CD4-positive, alpha-beta T cell treated with Interleukin-2 at 100 ng/mL for 4 hours (primary cell): ENCODE measurements around the gene SIRPB1.
"Not testable (repeated sequence)": the region's sequence is repeated elsewhere in the genome, so short reads cannot be mapped to it uniquely, and the experiment has no call there.

Source experiments
- DNase-seq: peaks from one replicate; pipeline ENCODE4 v3.0.0-alpha.2; 2020; ENCODE audit warnings: low spot score

Gene SIRPB1

DNA sequence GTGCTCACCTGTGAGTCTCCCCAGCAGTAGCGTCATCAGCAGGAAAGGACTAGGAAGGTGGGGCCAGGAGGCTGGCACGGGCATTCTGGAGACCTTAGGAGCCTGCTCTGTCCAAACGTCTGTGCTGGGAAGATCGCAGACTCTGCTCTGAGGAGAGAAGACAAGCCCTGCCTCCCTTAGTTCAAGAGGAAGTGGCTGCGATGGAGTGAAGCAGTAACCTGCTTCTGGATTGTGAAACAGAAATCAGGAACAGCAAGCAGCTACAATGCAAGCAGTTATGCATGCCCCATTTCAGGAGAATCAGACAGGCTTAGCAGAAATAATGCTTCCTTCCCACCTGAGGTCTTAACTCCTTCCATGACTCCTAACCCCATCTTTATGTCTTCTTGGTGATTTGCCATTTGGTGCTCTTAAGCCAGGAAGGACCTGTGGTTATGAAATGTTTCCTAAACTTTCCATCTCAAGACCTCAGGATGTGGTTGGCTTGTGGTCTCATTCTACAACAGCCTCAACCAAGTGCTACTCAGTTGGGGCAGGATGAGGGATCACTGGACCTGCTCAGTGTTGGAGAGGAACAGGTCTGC lies at the start of gene SIRPB1:
TSS of gene SIRPB1 (minus strand) at position 149 of the 584 bp plus-strand sequence. CDS start at position 84, 65 bp downstream.
- peak; percentile 12 for DNase-seq

DNA sequence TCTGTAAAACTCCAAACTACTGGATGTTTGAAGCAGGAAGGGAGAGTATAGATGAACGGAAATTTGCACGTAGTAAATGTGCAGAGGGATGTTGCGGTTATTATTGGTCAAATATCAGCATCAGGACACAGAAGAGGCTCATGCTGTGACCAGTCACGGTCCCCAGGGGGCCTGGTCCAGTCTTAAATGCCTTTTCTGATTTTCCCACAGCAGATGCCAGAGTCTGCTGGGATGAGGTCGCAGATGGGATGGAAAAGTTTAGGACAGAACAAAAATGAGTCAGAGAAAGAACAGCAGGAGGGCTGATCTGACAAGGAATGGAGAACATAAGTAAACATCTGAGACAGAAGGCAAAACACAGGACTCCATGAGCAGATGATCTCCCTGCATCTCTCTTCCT lies 49.5 kb upstream of the SIRPB1 start:
- no peak for DNase-seq

DNA sequence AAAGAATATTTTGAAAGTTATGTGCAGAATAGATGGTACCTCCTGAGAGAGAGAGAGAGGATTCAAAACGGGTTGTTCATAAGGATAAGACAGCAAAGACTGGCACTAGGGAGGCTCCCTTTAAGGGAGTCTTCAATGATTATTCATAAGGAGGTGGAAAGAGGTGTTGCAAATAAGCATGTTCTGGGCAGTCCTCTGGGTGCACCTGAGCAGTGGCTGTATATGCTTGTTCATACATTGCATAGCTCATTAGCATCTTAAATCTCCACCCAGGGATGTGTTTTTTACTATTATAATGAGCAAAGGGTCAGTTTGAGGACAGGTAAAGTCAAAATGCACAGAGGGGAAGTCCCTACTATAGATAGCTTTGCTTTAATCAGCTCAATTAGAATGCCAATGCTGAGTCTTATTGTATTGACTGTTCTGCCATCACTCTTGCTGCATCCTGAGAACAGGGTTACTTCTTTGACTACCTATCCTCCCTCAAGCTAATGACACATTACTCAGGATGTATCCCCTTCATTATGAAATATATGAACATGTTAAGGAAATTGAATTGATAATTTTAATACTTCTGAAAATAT lies 47.8 kb upstream of the SIRPB1 start:
- no peak for DNase-seq

DNA sequence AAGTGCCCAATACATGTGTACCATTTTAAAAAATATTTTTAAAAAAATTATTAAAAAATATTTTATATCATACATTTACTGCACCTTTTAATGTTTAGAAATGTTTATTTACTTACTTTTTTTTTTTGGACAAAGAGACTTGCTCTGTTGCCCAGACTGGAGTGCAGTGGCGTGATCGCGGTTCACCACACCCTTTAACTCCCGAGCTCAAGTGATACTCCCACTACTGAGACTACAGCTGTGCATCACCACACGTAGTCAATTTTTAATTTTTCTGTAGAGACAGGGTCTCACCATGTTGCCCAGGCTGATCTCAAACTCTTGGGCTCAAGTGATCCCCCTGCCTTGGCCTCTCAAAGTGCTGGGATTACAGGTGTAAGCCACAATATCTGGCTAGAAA lies 47.0 kb upstream of the SIRPB1 start:
- no peak for DNase-seq

DNA sequence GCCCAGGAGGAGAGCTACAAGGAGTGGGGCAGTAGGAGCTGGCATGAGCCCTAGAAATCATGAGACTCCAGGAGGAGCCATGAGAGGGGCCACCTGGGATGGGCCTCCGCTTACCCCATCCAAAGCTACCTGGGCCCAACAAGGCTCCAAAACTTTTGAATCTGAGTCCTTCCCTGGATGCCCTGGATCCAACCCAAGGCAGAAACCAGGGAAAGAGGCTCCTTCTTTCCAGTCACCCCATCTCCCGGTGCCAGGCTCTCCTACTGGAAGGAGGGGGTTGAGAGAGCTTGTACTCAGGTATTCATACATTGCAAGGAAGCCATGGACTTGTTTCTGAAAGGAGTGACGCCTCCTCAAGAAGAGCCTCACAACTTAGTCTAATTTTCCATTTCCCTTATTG lies 45.5 kb upstream of the SIRPB1 start:
- DNase-seq, result no peak

DNA sequence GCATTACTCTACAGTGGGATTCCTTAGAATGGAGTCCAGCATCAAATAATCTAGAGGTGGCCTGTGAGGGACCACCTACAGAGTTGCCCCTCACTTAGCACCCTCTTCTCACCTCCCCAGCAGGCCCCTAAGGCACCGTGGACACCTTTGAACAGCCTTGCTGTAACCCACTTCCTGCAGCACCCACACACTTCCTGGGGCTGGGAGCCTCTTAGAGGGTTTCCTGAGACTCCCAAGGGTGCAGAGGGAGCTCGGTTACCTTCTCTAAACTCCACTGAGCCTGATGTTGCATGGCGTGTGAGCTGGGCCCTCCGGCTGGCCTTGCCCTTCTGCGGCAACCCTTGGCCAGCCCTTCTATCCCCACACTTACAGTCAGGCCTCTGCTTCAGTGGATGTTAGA lies 45.1 kb upstream of the SIRPB1 start:
- DNase-seq, result peak; percentile 46

DNA sequence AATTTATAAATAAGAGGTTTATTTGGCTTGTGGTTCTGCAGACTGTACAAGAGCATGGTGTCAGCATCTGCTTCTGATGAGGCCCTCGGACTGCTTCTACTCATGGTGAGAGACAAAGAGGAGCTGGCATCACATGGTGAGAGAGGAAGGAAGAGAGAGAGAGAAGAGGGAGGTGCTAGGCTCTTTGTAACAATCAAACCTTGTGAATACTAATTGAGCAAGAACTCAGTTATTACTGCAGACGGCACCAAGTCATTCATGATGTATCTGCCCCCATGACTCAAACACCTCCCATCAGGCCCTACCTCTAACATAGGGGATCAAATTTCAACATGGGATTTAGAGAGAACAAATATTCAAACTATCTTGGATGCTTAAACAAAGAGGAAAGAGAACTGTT lies 44.1 kb upstream of the SIRPB1 start:
- peak; percentile 42 for DNase-seq

DNA sequence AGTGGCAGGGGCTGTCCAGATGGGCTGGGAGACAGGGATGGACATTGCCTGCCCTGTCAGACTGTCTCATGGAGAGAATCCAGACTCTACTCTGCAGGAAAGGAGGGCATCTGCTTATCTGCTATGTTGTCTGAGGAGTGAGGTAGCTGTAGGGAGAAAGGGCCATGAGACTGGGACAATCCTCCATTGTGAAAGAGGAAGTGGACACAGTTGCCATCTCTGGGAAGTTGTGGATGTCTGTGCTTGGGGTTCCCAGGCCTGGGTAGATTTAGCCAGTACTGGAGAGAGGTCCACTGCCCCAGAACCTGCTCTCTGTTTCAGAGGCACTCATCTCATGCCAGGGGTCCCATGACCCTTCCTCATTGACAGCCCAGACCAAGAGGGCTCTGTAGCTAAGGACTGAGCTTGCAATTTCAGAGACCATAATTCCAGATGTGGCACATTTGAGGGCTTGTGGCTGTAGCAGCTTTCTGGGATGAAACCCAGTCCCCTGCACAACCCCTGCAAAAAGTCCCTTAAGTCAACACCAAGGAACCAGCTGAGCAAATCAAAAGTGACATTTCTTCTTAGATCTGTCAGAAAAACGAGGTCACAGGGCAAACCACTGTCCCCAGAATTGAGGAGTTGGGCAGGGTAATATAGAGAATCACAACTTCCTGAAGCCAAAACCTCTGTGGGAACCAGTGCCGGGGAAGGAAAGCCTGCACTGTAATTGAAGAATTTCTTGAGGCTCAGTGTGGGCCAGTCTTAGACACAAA lies 41.9 kb upstream of the SIRPB1 start:
- no peak for DNase-seq

DNA sequence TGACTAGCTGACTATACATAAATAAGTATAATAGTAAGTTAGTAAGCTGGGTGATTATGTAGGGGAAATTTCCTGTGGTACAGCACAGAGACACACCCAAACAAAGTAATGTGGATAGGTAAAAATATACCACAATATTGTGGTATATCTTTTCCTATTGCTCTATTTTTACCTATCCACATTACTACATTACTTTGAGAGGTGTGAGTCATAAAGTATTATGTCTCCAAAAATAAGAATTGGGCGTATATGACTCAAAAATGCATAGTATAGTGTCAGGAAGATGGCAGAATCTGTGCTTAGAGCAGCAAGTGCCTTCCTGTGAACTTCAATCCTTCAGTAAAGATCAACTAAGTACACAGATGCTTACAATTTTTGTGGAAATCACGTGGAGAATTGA lies 40.4 kb upstream of the SIRPB1 start:
- peak; percentile 70 for DNase-seq

DNA sequence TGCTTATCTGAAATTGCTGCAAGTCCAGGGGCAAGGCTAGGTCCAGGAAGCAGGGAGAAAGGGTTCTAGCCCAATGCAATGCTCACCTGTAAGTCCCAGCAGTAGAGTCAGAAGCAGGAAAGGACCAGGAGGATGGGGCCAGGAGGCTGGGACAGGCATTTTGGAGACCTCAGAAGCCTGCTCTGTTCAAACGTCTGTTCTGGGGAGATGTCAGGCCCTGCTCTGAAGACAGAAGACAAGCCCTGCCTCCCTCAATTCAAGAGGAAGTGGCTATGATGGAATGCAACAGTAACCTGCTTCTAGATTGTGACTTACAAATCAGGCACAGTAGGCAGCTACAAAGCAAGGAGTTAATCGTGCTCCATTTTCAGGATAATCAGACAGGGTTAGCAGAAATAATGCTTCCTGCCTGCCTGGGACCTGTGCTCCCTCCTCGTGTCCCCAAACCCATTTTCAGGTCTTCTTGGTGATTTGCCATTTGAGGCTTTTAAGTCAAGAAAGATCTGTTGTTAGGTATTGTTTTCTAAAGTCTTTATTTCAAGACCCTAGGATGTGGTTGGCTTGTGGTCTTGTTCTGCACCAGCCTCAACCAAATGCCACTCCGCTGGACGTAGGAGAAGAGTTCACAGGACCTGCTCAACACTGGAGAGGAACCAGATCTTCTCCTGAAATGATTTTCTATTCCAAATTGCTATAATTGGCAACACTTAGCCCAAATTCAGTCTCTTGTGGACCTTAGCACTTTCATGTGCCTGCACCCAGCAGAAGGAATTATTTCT lies 37.9 kb upstream of the SIRPB1 start, which contains the start of gene SIRPG:
TSS of gene SIRPG (minus strand) at position 224 of the 779 bp plus-strand sequence. CDS start at position 159, 65 bp downstream.
- DNase-seq, result peak; percentile 47

DNA sequence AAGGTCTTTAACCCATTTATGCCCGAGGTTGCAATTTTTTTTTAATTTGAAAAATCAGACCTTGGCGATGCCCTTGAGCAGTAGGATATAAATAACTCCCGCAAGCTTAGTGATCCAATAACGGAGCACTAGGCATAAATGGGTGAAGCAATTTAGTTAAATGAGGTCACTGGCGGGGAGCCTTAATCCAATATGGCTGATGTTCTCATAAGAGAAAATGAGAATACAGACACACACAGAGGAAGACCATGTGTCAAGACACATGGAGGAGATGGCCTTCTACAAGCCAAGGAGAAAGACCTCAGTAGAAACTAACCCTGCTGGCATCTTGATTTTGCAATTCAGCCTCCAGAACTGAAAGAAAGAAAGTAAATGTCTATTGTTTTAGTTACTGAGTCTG lies 37.0 kb upstream of the SIRPB1 start:
- no peak for DNase-seq

DNA sequence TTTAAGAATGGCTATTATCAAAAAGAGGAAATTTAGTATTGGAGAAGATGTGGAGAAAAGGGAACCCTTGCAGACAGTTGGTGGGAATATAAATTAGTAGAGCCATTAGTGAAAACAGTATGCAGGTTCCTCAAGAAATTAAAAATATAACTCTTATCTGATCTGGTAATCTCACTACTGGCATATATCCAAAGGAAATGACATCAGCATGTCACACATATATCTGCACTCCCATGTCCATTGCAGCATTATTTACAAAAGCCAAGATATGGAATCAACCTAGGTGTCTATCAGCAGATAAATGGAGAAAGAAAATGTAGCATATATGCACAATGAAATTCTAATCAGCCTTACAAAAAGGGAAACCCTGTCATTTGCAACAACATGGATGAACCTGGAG lies 35.2 kb upstream of the SIRPB1 start:
- peak; percentile 48 for DNase-seq

DNA sequence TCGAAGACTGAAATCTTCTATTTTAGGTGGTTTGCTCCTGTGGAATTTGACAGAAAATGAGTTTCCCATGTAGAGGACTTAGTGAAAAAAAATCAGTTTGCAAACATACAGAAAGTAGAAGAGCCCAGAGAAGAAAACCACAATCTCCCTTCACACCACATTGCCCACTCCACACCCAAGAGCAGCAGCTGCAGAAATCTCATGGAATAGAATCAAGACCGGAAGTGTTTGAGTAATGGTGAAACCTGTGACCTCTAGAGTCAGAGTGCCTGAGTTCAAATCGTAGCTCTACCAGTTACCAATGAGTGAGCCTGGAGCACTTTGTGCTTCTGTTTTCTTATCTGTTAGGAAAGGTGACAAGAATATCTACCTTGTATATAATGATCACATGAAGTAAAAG lies 33.2 kb upstream of the SIRPB1 start:
- DNase-seq, result no peak

DNA sequence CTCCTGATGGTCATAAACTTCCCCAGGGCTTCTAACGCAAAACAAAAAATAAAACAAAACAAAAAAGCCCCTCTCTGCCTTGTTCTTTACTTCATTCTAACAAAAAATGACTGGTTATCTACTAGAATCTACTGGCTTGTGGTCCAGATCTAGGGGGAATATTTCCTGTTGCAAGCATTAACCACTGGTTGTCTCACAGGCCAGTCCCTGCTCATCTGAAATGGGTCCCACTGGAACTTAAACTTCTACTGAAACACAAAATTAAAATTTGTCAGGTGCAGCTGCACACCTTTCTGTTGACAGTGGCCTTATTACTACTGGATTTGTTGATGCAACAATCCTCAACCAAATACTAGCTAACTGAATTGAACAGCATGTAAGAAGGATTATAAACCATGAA lies 32.3 kb upstream of the SIRPB1 start:
- DNase-seq, result no peak

DNA sequence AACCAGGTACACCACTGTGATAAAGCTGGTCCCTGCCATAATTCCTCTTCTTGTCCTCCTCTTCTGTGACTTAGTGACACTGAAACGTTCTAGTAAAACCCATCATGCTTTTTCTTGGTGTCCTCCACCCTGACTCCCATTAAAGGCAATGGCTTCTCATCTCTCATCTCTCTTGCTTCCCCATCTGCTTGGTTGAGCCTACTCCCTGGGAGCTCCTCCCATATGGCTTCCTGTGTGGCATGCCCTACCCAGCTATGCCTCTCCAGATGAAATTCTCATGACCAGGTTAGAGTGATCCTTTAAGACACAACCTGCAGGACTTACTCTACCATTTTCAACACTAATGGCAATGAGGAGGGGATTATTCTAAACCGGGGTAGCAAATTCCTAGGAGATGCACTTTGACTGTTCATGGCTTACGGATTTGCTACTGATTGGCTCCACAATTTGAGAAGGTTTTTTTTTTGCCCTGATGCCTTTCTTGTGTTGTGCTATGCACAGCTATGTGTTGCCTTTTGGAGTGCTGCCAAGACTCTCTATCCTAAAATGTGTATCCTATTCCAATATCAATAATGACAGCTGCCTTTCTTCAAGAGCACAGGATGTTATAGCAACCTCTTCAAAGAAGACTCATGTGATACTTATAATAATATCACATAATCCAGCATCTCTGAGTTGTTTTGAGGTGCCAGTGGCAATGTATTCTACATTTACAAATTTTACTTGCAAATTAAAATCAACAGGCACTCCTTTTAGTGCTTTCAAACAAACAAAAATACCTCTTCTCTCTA lies 31.7 kb upstream of the SIRPB1 start:
- no peak for DNase-seq

DNA sequence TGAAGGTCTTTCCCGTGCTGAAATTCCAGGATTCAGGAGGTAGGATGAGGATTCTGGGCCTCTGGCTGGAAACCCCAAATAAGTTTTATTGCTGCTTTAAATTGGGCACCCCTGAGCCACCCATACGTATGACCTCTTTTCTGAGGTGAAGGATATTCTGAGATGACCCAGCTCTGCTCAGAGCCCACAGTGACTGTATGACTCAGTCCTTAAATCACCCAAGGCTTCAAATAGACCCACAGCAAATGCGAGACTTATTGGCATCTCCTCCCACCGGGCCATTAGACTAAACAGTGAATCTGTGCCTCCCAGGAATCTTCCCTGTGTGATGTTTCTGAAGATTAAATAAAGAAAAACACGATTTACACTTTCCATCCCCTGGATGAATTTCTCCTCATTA lies 28.3 kb upstream of the SIRPB1 start:
- DNase-seq, result no peak

DNA sequence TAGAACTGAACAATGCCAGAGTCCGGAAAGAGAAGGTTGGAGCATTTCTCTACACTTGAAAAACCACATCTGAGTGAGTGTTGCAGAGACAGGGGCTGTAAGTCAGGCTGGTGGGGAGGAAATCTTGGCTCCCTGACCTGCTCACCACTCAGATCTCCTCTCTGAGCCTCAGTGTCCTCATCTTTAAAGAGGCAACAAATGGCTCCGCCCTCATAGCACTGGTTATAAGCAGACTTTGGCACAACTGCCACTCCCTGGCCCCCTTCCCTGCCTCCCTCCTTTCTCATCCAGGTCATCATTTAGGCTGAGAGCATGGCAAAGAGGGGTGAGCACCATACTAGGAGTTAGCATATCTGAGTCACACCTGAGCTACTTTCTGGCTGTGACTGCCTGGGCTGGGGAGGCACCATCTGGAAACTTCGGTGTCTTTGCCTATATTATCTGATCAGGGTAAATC lies 27.2 kb upstream of the SIRPB1 start:
- DNase-seq, result no peak

DNA sequence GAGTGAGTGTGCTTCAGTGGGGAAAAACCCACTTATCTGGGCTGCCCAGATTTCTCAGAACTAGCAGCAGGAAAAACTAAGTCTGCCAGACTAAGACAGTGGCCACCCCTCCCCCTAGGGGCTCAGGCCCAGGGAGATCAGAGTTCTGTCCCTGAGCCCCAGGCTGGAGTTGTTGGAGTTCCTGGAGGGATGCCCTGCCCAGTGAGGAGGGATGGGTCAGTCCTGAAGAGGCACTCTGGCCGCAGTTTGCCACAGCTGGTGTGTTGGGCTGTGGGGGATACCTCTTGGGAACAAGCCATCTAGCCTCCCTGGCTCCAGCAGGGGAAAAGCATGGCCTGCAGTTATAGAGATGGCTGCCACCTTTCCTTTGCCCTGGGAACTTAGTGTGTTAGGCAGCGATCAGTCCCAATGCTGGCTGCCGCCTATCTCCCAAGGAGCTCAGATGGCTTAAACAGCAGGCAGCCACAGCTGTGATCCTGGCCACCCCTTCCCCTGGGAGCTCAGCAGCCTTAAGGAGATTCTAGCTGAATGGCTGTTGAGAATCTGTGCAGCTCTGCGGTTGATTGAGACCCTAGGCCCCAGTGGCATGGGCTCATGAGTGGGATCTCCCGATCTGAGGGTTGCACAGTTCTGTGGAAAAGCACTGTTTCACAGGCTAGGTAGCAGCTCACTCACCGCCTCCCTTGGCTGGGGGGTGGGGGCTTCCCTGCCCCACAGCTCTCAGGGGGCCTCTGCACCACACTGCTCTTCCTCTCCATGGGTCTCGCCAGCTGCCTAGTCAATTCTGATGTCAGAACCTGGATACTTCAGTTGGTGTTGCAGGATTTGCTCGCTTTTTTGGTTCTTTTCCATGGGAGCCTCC lies 24.5 kb upstream of the SIRPB1 start:
- no peak for DNase-seq

DNA sequence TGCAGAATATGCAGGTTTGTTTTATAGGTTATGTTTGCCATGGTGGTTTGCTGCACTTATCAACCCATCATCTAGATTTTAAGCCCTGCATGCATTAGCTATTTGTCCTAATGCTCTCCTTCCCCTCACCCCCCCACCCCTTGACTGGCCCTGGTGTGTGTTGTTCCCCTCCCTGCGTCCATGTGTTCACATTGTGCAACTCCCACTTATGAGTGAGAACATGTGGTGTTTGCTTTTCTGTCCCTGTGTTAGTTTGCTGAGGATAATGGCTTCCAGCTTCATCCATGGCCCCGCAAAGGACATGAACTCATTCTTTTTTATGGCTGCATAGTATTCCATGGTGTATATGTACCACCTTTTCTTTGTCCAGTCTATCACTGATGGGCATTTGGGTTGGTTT lies 18.8 kb upstream of the SIRPB1 start:
- not testable (repeated sequence) for DNase-seq

DNA sequence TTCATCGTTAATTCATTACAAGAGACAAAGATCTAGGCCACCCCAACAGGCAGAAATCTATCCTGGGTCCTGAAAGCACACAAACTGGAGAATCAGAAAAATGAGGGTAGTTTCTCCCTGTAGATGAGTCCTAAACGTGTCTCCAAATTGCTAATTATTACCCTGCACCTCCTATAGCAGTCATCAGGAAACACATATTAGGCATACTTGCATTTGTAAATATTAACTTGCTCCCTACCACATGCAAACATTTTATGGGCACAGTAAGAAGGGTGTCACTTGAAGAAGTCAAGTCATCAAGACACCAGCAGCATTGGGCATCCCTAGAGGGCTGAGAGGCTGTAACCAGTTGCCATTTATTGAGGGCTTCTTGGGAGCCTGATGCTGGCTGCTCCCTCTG lies 17.9 kb upstream of the SIRPB1 start:
- no peak for DNase-seq

DNA sequence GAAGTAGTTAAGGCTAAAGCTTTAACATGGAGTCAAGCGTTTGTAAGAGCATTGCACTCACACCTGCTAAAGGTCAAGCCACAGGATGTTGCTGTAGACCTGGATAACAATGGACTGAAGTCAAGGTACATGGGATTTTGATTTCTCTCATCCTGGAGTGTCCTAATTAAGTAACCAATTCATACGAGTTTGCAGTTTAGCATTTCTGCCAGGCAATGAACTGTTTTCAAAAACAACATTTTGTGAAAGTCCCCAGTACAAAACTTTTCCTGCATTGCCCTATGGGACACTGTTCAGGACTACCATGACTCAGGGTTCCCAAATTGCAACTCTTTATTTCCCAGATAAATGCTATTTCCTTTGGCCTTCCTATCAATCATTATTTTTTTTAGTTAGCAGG lies 17.4 kb upstream of the SIRPB1 start:
- DNase-seq, result no peak
